Activated CD4-positive, alpha-beta T cell treated with anti-CD3 and anti-CD28 coated beads, Interleukin-2, Interleukin-6, amounts not matched to agents 100 ng/mL and 50 ng/mL, durations not matched to agents 16 hours and 8 hours (primary cell): ENCODE results near the gene RPTN.
A peak's percentile ranks its signal among the peaks of the same experiment; 100 is the strongest.
"Not testable (repeated sequence)": the region's sequence is repeated elsewhere in the genome, so short reads cannot be mapped to it uniquely, and the experiment has no call there.

Source experiments
- DNase-seq: peaks from one replicate; pipeline ENCODE4 v3.0.0-alpha.2; 2020

The RPTN gene

DNA sequence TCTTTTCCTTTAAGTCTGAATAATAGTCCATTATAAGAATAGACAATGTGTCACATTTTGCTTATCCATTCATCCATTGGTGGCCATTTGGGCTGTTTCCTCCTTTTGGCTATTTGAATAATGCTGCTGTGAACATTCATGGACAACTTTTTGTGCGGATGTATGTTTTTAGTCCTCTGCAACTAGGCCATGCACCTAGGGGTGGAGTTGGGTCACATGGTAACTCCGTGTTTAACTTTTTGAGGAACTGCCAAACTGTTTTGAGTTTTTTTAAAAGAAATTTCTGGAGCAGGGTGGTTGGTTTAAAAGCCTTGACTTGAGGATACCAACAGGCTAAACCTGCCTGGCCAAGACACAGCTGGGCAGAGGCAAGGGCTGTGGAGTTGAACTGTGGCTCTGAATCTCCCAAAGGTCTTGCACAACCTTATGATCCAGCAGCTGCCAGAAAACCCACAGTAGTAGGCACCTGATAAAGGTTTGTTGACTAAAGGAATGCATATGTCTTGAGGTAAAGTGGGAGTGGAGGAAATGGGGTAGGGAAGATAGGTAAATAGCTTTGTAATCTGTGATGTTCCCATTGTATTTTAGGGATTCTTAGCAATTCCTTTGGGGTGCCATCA lies 5.6 kb upstream of the RPTN start:
- DNase-seq: no peak

DNA sequence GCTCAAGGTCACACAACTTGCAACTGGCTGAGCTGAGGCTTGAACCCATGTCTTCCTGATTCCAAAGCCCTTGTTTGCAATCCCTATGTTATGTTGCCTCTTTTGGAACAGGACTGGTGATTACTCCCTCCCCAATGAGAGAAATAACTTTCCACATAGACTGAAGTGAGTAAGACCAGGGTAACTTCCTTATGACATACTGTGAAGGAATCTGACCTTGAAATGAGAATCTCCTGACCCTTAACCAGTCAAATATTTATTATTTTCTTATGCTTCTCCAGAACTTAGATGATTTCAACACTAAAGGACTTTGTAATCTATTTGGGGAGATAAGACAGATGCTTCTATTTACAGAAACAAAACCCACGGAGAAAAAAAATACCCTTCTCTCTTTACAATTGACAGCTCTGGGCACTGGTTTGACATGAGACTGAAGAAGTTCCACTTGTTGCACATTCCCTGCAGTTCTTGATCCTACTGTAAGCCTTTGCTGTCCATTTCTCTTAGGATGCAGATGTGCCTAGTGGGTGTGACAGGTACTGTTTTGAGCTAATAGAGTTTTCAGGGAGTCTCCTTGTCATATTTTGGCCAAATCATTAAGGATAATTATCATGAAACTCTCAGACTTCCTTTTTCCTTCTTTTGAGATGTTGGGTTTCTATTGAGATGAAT lies 3.9 kb upstream of the RPTN start:
- no peak for DNase-seq

DNA sequence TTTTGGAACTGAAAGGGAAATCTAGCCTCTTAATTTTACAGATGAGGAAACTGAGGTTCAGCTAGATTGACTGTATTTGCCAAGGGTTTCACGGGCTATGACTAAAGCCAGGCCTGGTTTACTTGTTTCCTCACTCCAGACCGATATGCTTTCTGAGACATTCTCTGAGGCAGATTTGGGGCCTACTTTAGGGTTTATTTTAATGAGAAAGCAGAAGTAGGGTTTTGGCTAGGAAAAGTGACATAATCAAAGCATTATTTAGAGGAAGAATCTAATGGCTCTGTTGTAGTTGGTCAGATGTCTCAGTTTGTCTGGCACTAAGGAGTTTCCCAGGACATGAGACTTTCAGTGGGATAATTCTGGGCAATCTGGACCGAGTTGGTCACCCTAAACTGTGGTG lies 1.5 kb upstream of the RPTN start:
- no peak for DNase-seq

DNA sequence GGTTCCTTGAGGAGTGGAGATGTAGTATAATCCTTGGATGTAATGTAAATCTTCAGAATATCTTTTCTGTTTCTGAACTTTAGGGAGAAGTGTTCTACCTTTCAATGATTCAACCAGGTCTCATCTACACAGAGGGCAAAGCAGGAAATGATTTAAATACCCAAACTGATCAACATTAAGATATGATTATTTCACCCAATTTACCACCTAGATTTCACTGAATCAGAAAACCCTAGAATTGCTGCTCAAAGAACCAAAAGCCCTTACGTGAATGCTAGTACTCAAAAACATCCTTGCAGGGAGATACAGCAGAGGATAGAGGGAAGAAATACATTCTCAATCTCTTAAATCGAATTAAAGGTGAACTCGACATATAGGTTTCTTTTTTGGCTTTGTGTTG lies 5.0 kb downstream of the RPTN start:
- no peak for DNase-seq

DNA sequence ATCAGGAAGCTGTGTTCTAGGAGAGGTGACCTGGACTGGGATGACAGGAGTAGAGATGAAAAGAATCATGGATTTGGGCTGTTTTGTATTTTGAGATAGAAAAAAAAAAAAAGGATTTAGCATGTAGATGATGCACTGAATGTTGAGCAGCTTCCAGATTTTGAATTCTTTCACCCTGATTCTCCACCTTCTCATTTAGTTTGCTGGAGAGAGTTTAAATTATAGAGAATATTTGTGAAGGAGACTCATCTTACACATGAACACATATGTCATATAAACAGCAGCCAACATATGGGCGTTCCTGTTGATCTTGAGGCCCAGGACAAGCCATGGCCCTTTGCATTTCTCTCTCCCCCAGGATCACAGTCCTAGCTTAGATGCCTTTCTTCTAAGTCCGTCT lies 7.4 kb downstream of the RPTN start:
- no peak for DNase-seq

DNA sequence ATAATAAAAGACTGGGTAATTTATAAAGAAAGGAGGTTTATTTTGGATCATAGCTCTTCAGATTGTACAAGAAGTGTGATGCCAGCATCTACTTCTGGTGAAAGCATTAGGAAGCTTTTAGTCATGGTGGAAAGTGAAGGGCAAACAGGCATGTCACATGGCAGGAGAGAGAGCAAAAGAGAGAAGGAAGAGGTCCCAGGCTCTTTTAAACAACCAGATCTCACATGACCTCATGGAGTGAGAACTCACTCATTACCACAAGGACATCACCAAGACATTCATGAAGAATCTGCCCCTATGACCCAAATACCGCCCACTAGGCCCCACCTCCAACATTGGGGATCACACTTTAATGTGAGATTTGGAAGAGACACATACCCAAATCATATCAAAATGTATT lies 10.0 kb downstream of the RPTN start:
- DNase-seq: no peak

DNA sequence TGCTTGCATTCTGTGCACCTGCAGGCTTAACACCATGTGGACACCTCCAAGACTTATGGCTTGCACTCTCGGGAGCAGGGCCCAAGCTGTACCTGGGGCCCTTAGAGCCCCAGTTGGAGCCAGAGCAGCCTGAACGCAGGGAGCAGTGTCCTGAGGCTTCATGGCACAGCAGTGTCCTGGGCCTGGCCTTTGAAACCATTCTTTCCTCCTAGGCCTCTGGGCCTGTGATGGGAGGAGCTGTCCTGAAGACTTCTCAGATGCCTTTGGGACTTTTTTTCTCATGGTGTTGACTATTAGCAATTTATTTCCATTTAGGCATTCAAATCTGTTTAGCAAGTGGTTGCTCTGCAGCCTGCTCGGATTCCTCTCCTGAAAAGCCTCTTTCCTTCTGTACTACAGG lies 11.0 kb downstream of the RPTN start:
- no peak for DNase-seq

DNA sequence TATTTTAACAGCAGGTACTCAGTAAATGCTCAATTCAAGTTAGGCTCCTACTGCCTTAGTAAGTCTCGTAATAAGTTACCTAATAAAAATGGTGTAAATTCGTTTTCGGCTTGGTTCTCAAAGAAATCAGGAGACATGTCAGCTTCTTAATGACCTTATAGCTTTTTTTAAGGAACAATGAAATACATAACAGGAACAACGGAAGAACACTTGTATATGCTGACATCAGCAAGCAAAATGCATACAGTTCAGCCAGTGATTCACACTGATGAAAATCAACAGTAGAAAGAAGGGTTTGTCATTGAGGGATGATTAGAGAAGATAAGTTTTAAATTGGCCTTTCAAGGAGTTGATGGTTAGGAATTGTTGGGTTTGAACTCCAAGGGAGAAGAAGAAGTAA lies 13.3 kb downstream of the RPTN start:
- no peak for DNase-seq

DNA sequence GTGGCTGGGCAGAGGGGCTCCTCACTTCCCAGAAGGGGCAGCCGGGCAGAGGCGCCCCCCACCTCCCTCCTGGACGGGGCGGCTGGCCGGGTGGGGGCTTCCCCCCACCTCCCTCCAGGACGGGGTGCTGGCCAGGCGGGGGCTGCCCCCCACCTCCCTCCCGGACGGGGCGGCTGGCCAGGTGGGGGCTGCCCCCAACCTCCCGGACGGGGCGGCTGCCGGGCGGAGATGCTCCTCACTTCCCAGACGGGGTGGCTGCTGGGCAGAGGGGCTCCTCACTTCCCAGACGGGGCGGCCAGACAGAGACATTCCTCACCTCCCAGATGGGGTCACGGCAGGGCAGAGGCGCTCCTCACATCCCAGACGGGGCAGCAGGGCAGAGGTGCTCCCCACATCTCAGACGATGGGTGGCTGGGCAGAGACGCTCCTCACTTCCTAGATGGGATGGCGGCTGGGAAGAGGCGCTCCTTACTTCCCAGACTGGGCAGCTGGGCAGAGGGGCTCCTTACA lies 14.3 kb downstream of the RPTN start:
- DNase-seq: not testable (repeated sequence)

DNA sequence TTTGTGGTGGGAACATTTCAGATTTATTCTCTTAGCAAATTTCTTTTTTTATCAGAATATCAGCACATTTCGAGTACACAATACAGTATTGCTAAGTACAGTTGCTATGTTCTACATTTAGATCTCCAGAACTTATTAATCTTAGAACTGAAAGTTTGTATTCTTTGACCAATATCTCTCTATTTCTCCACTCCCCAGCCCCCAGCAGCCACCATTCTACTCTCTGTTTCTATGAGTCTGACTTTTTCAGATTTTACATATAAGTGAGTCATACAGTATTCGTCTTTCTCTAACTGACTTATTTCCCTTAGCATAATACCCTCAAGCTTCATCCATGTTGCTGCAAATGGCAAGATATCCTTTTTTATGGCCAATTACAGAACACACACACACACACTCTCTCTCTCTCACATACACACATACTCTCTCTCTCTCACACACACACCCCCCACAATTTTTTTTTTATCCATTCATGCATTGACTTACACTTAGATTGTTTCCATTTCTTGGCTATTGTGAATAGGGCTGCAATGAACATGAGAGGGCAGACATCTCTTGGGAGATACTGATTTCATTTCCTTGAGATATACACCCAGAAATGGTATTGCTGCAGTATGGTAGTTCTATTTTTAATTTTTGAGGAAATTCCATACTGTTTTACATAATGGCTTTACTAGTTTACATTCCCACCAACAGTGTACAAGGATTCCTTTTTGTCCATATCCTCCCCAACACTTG lies 15.7 kb downstream of the RPTN start:
- peak; percentile 62 for DNase-seq

DNA sequence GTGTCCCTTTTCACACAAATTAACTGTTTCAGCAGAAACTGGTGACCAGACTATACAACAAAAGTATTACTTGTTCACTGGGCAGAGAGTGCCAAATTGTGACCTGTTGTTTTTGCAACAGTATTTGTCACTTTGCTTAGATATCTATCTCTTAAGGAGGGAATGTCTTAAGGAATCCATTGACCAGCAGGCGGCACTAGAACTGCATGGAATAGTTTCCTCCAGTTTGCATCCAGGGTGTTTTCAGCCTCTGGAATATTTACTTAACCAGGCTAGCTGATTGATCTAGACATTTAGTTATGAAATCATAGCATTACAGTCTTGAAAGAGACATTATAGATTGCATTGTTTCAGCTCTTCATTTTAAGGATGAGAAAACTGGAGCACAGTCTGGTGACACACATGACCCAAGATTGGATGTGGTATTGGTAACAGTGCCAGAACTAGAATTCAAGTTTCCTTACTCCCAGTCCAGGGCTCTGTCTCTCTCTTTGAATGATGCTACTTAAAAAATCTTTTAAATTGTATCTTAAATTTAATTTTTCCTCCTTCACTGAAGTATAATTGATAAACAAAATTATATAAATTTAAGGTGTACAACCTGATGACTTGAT lies 16.9 kb downstream of the RPTN start:
- peak; percentile 12 for DNase-seq

DNA sequence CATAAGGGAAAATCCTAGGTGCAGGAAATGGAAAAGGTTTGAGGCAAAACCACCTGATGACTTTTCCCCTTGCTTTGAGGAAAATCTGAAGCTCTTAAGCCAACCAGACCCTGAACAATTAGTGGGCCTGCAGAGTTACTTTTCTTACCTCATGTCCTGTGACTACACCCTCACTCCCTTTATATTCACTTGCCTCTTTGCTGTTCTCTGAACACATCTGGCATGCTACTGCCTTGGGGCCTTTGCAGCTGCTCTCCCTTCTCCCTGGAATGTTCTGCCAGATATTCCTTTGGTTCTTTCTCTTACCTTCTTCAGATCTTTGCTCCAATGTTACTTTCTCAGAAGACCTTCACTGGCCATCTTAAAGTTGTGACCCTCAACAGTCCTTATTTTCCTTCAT lies 21.8 kb downstream of the RPTN start:
- no peak for DNase-seq

DNA sequence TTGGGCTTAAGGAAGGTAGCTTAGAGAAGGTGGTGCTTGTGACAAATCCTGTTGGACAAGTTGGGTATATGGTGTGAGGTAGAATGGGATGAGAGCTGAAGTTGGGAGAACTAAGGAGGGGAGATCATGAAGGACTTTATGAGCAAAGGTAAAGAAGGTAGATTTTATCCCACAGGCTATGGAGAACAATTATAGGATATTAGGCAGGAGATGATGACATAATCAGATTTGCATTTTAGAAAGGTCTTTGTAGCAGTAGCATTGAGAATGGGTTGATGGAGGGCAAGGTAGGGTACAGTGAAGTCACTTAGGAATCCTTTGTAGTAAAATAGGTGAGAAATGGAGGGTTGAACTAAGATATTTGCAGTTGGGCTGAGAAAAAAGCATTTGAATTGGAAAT lies 28.8 kb downstream of the RPTN start:
- DNase-seq: no peak

DNA sequence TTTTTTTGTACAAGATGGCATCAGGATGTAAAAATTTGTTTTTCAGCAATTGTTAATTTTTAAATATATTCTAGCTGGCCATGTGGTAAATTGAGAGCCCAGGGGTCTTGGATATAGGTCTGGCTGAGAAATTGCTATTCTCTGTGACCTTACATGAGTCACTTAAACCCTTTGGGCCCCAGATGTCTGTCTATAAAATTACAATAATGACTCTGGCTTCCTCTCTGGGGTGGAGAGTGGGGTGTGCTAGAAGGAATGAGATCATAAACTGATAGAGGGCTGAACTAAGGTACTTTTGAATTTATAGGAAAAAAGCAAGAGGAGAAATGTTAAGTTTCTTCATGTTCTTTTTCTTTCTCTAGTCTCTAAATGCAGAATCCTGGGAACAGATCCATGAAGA lies 31.4 kb downstream of the RPTN start:
- DNase-seq: no peak

DNA sequence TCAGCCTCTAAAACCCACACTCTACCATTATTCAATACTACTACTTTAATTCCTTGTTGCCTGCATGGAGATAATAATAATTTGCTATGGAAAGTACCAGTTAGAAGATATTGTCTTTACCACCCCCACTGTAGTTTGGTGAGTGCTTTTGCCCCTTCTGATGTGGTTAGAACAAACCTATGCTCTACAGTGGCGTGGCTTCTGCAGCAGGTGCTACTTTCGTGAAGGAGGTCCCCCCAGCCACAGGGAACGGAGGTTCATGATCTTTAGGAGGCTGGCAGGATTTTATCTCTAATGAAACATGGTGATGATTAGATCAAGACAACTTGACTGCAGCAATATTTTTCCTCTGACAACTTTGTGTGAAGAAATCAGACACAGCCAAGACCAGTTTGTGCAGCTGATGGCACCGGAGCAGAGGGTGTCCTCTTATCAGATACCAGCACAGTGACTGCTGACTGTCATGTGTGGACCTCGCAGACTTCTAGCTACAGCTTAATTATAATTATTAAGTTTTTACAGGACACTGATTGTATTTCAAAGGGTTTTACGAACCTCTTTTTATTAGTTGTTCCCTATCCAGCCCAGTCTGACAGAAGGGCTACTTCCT lies 33.1 kb downstream of the RPTN start:
- DNase-seq: no peak

DNA sequence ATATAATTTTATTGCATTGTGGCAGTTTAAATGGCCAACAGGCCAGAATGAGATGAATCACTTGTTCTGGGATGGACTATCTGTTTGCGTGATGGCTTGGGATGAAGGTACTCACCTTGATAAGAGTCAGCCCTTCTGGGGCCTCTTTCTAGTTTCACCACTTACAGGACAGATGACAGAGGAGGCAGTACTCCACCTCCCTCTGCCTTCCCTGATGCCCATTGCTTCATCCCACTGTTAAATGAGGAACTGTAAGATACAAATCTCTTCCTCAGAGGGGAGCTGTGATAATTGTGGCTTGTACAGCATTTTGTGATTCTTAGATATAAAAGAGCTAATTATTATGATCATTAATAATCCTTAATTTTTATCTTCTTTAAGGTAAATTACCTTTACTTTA lies 40.1 kb downstream of the RPTN start:
- DNase-seq: no peak

DNA sequence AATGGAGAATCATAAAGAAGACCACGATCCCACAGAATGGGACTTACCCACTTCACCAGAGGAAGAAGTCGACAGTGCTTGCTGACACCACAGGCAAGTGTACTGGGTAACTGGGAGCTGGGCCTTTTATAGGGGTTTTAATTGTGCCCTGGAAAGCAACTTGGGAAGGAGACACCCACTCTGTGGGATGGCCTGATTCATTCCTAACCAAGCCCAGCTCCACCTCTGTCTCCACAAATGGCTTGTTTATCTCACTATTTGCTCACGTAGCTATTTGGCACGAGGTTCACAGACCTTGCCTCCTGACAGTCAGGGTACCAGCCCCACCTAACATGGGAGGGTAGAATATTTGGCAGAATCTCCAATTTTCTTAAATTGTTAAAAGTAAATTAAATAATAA lies 43.7 kb downstream of the RPTN start, which contains the start of gene TCHH:
Gene TCHH, minus strand, starts transcription at position 101 of the 400 bp plus-strand sequence. CDS start 1,364 bp downstream, outside the sequence.
- DNase-seq: no peak

DNA sequence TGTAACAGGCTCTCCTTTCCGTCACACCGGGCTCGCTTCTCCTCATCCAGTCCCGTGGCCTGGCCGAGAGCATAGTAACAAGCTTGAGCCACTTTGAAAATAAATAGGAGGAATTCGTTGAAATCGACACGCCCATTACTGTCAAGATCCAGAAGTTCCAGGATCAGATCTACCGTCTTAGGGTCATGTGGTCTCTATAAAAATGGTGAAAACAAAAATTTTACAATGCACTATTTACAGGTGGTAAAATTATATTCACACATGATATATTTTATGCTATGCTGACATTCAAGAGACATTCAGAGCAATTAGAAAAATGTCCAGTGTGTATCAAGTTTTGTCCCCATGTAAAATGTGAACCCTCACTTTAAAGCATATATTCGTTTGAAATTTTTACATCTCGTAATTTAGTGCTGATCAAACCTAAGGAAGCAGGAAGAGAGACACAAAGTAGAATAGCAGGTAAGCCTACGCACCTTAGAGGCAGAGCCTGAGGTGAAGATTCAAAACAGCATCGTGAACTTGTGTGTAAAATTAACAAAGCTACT lies 46.1 kb downstream of the RPTN start:
- DNase-seq: no peak

DNA sequence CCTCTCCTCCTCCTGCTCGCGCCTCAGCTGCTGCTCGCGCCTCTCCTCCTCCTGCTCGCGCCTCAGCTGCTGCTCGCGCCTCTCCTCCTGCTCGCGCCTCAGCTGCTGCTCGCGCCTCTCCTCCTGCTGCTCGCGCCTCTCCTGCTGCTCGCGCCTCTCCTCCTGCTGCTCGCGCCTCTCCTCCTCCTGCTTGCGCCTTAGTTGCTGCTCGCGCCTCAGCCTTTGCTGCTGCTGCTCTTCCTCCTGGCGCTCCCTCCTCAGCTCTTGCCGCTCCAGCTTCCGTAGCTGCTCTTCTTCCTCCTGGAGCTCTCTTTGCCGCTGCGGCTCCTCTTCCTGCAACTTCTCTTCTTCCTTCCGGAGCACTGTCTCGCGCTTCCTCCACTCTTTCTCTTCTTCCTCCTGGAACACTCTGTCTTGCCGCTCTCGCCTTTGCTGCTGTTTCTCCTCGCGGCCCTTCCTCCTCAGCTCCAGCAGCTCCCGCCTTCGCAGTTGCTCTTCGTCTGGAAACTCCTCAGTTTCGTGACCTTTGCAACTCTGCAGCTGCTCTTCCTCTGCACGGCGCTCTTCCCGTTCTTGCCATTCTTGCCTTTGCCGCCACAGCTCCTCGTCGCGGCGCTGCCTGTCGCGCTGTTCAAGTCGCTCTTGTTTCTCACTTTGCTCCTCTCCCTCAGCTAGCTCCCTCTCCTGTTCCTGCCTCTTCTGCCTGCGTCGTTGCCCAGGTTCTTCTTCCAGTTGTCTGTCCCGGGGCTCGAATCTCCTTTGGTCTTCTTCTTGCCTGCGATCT lies 46.7 kb downstream of the RPTN start:
- peak; percentile 23 for DNase-seq

DNA sequence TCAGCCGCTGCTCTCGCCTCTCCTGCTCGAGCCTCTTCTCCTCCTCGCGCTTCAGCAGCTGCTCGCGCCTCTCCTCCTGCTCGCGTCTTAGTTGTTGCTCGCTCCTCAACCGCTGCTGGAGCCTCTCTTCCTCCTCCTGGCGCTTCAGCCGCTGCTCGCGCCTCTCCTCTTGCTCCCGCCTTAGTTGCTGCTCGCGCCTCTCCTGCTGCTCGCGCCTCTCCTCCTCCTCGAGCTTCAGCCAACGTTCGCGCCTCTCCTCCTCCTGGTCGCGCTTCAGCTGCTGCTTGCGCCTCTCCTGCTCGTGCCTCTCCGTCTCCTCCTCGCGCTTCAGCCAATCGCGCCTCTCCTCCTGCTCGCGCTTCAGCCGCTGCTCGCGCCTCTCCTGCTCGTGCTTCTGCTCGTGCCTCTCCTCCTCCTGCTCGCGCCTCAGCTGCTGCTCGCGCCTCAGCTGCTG lies 47.5 kb downstream of the RPTN start:
- DNase-seq: peak; percentile 62

DNA sequence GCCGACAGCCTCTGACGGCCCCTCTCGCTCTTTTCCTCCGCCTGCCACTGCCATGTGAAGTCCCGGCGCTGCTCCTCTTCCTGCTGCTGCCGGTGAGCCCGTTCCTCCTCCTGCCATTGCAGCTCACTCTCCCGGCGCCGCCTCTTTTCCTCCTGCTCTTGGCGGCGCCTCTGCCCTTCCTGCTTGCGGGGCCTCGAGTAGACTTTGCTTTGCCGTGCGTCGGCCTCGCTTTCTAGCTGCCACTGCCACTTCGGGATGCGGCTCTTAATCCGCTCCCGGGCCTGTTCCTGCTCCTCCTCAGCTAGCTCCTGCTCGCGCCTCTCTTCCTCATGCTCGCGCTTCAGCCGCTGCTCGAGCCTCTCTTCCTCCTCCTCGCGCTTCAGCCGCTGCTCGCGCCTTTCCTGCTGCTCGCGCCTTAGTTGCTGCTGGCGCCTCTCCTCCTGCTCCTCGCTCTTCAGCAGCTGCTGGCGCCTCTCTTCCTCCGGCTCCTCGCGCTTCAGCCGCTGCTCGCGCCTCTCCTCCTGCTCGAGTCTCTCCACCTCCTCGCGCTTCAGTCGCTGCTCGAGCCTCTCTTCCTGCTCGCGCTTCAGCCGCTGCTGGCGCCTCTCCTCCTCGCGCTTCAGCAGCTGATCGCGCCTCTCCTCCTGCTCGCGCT lies 48.0 kb downstream of the RPTN start:
- DNase-seq: peak; percentile 53
